ENCODE data around the gene SUGCT. TPM values are rescaled to one million over a fixed set of nuclear protein-coding genes. Genes with fewer than 3 reads are reported as not detected.
"Not testable (repeated sequence)": the region's sequence is repeated elsewhere in the genome, so short reads cannot be mapped to it uniquely, and the experiment has no call there.

The SUGCT gene
- polyA plus RNA-seq, 1 of the 3 experiments (the other 2 are of a cell fraction): 53.7 TPM

DNA sequence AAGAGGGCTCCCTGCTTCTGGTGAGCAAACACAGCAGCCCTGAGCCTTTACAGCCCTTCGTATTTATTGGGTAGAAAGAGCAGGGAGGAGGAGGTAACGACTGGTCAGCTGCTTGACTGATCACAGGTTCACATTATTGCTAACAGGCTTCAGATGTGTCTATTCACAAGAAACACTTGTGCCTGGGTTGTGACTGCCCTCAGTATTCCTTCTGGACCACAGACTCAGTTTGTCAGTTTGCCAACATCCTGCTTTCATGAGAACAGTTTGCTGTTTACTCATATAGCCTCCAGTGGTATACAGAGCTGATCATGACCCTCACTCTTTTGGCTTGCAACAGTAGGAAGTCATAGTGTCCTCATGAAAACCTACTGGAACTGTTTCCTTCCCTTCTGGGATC is 467.5 kb downstream of the SUGCT start:
- POLR2A ChIA-PET; H3K9ac ChIP-seq; H3K4me3 ChIP-seq (ENCODE audit: low read depth in 2 of 2, low read length in 1 of 2); H2AFZ ChIP-seq (ENCODE audit: low read depth); H3K4me2 ChIP-seq; DNase-seq; H3F3A ChIP-seq (replicated peaks; ENCODE audit: insufficient read depth); H3K9me3 ChIP-seq; H3K27me3 ChIP-seq (ENCODE audit: insufficient read depth); CTCF ChIA-PET; H3K9me2 ChIP-seq; H3K4me1 ChIP-seq (ENCODE audit: control insufficient read depth in 1 of 2, insufficient read depth in 2 of 2, low read depth in 1 of 2, low read length in 1 of 2); H3K27ac ChIP-seq (ENCODE audit: low read depth in 2 of 2, low read length in 1 of 2); H4K20me1 ChIP-seq (ENCODE audit: insufficient read depth): not testable (repeated sequence)
- Histone ChIP-seq H3K79me2 (ENCODE audit: insufficient read depth) (peaks cover 70% of the 10 kb centered on the region; the same call in 1 of the 2 replicates), H3K36me3 (replicated peaks in 1 of 2; ENCODE audit: control insufficient read depth in 1 of 2, insufficient read depth in 2 of 2, low read length in 1 of 2) (peaks cover 15 to 46% of the 10 kb centered on the region in 2 experiments)
- 88% methylated on average over 2 of the region's 2 CpGs for whole genome bisulfite sequencing (ENCODE audit: low lambda C conversion rate)

DNA sequence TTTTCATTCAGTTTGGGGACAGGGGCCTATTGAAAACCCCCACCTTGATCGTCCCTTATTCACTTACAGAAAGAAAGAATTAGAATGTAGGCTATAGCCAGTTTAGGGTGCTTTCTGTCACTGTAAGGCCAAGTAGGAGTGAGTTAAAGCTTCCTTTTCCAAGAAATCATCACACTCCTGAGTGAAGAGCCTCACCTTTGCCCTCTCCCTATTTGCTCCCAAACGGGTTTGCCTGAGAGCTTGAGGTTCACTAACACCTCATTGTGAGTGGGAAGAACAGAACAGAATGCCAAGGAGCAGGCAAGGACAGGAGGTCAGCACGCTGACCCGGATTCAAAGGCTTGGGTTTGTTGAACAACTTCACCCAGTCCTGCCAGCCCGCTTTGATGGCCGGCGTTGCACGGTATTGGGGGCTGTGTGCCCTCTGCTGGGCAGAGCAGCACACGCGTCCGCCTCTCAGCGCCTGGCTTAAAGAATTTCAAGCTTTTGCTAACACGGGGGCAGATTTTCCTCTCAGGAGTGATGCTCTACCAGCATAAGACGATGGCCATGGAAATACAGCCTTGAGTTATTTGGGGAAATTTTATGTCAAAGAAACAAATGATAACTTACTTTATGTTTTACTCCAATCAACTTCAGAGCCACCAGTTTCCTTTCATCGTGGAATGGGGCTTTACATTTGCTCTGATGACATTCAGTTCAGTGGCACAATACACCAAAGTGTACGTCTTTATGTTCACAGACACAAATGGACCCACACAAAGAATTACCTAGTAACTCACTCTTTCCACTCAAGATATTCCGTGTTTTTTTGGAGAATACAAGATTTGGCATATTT is 470.0 kb downstream of the SUGCT start:
- ChIA-PET CTCF (interaction anchor here (0.5 to 5.8 kb wide), 31 partner anchors 8 to 1101 kb away, joined by 3 to 43 read pairs (median 4); no protein-coding TSS in a partner anchor), POLR2A (no interaction called here)
- H3K4me1 ChIP-seq (ENCODE audit: control insufficient read depth in 1 of 2, insufficient read depth in 2 of 2, low read depth in 1 of 2, low read length in 1 of 2): peaks cover 0 to 12% of the 10 kb centered on the region in 2 experiments; a peak in 2 of 4 replicates
- no peaks in the 10 kb centered on the region for H3K9me2 ChIP-seq
- H3K27me3 ChIP-seq (ENCODE audit: insufficient read depth): no peaks in the 10 kb centered on the region
- H3K9ac ChIP-seq: no peak overlapping the region
- H3K4me3 ChIP-seq (ENCODE audit: low read depth in 2 of 2, low read length in 1 of 2): peak overlapping the region in 1 of 2 experiments; percentile 1; a peak in 1 of 4 replicates
- H3K9me3 ChIP-seq: no peaks in the 10 kb centered on the region
- H3F3A ChIP-seq (replicated peaks; ENCODE audit: insufficient read depth): peaks cover 4% of the 10 kb centered on the region
- no peak overlapping the region for H3K4me2 ChIP-seq
- no peak overlapping the region for H3K27ac ChIP-seq (ENCODE audit: low read depth in 2 of 2, low read length in 1 of 2)
- H3K79me2 ChIP-seq (ENCODE audit: insufficient read depth): peaks cover 61% of the 10 kb centered on the region; the same call in 1 of the 2 replicates
- H4K20me1 ChIP-seq (ENCODE audit: insufficient read depth): no peaks in the 10 kb centered on the region
- WGBS (ENCODE audit: low lambda C conversion rate): 88% methylated on average over 17 of the region's 17 CpGs
- H3K36me3 ChIP-seq (replicated peaks in 1 of 2; ENCODE audit: control insufficient read depth in 1 of 2, insufficient read depth in 2 of 2, low read length in 1 of 2): peaks cover 10 to 39% of the 10 kb centered on the region in 2 experiments
- TF ChIP-seq, protein P1, sequence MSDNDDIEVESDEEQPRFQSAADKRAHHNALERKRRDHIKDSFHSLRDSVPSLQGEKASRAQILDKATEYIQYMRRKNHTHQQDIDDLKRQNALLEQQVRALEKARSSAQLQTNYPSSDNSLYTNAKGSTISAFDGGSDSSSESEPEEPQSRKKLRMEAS (IDR thresholded peaks at IDR 0.05; ENCODE audit: low read depth): no peak
- no peak for TF ChIP-seq NRF1 (IDR thresholded peaks at IDR 0.05; ENCODE audit: low read depth, low read length)
- TF ChIP-seq, protein P2, sequence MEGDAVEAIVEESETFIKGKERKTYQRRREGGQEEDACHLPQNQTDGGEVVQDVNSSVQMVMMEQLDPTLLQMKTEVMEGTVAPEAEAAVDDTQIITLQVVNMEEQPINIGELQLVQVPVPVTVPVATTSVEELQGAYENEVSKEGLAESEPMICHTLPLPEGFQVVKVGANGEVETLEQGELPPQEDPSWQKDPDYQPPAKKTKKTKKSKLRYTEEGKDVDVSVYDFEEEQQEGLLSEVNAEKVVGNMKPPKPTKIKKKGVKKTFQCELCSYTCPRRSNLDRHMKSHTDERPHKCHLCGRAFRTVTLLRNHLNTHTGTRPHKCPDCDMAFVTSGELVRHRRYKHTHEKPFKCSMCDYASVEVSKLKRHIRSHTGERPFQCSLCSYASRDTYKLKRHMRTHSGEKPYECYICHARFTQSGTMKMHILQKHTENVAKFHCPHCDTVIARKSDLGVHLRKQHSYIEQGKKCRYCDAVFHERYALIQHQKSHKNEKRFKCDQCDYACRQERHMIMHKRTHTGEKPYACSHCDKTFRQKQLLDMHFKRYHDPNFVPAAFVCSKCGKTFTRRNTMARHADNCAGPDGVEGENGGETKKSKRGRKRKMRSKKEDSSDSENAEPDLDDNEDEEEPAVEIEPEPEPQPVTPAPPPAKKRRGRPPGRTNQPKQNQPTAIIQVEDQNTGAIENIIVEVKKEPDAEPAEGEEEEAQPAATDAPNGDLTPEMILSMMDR (IDR thresholded peaks at IDR 0.05): peak; percentile 60
- no peak for TF ChIP-seq MXI1 (IDR thresholded peaks at IDR 0.05; ENCODE audit: low read depth, low read length)
- no peak for TF ChIP-seq TCF12 (IDR thresholded peaks at IDR 0.05)
- no peak for TF ChIP-seq SIN3A (IDR thresholded peaks at IDR 0.05; ENCODE audit: borderline replicate concordance, low read depth, low read length)
- no peak for TF ChIP-seq EP300 (IDR thresholded peaks at IDR 0.05; ENCODE audit: borderline replicate concordance in 1 of 2, low read depth in 1 of 2, low read length in 1 of 2)
- TF ChIP-seq RCOR1 (IDR thresholded peaks at IDR 0.05; ENCODE audit: low read length): no peak
- no peak for TF ChIP-seq CHD2 (IDR thresholded peaks at IDR 0.05; ENCODE audit: low read length, partially characterized antibody)
- TF ChIP-seq, protein P3, sequence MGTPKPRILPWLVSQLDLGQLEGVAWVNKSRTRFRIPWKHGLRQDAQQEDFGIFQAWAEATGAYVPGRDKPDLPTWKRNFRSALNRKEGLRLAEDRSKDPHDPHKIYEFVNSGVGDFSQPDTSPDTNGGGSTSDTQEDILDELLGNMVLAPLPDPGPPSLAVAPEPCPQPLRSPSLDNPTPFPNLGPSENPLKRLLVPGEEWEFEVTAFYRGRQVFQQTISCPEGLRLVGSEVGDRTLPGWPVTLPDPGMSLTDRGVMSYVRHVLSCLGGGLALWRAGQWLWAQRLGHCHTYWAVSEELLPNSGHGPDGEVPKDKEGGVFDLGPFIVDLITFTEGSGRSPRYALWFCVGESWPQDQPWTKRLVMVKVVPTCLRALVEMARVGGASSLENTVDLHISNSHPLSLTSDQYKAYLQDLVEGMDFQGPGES (IDR thresholded peaks at IDR 0.05; ENCODE audit: low read depth, low read length): no peak
- TF ChIP-seq RAD21 (IDR thresholded peaks at IDR 0.05; ENCODE audit: low read length): peak; percentile 79
- no peak for TF ChIP-seq FOXM1 (IDR thresholded peaks at IDR 0.05; ENCODE audit: low read depth)
- no peak for TF ChIP-seq FOXJ3 (CRISPR knock-in tag; IDR thresholded peaks at IDR 0.05)
- TF ChIP-seq, protein P4, sequence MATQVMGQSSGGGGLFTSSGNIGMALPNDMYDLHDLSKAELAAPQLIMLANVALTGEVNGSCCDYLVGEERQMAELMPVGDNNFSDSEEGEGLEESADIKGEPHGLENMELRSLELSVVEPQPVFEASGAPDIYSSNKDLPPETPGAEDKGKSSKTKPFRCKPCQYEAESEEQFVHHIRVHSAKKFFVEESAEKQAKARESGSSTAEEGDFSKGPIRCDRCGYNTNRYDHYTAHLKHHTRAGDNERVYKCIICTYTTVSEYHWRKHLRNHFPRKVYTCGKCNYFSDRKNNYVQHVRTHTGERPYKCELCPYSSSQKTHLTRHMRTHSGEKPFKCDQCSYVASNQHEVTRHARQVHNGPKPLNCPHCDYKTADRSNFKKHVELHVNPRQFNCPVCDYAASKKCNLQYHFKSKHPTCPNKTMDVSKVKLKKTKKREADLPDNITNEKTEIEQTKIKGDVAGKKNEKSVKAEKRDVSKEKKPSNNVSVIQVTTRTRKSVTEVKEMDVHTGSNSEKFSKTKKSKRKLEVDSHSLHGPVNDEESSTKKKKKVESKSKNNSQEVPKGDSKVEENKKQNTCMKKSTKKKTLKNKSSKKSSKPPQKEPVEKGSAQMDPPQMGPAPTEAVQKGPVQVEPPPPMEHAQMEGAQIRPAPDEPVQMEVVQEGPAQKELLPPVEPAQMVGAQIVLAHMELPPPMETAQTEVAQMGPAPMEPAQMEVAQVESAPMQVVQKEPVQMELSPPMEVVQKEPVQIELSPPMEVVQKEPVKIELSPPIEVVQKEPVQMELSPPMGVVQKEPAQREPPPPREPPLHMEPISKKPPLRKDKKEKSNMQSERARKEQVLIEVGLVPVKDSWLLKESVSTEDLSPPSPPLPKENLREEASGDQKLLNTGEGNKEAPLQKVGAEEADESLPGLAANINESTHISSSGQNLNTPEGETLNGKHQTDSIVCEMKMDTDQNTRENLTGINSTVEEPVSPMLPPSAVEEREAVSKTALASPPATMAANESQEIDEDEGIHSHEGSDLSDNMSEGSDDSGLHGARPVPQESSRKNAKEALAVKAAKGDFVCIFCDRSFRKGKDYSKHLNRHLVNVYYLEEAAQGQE (IDR thresholded peaks at IDR 0.05; ENCODE audit: low read depth, low read length): no peak
- no peak for TF ChIP-seq EZH2phosphoT487 (IDR thresholded peaks at IDR 0.05; ENCODE audit: borderline replicate concordance, low read depth)
- TF ChIP-seq POLR2AphosphoS5 (IDR thresholded peaks at IDR 0.05; ENCODE audit: low read depth, low read length): no peak
- peak; percentile 76 for TF ChIP-seq SMC3 (IDR thresholded peaks at IDR 0.05; ENCODE audit: low read depth, low read length)
- no peak for TF ChIP-seq JUND (IDR thresholded peaks at IDR 0.05)
- TF ChIP-seq FOSL2 (IDR thresholded peaks at IDR 0.05; ENCODE audit: borderline replicate concordance, low read depth): no peak
- no peak for TF ChIP-seq RXRA (IDR thresholded peaks at IDR 0.05; ENCODE audit: borderline replicate concordance, low read depth)
- no peak for TF ChIP-seq NFIC (IDR thresholded peaks at IDR 0.05; ENCODE audit: borderline replicate concordance)
- peak; percentile 61 for DNase-seq
- no peak overlapping the region for H2AFZ ChIP-seq (ENCODE audit: low read depth)

Data from SK-N-SH (cell line).